Smooth muscle cell of the umbilical artery (primary cell): ENCODE measurements around the gene MGAT1. TPM values are rescaled to one million over a fixed set of nuclear protein-coding genes. Genes with fewer than 3 reads are reported as not detected.

Experiments used
- total RNA-seq: library from RNA; depleted of rRNA; stranded (reverse); fragments of >200 nt; gene quantifications from 2 replicates; pipeline ENCODE4 v1.2.3, GENCODE V29; 2014

The MGAT1 gene
- total RNA-seq = 96.2 and 122 TPM in 2 replicates

GRCh38 chr5:180802325-180803180, at the start of gene MGAT1:
TSS of gene MGAT1 (minus strand) at chr5:180802806. CDS start at chr5:180792971, 9,835 bp downstream.

DNA sequence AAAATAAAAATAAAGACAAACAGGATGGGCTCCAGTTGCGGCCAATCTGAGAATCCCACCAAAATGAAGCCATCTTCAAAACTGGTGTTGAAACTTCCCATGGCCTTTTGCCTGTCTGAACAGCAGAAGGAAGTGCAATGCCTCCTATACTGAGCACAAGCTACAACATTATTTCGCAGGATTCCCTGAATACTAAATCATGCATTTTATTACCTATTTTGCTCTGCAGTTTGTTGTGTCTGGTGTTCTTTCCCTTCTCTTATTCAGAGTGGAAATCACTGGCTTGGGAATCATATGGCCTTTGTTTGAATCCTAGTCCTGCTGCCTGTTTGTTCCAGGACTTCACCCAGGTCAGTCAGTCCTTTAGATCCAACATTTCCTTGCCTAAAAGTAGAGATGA, 62.6 kb downstream of the MGAT1 start, which contains the start of gene OR2Y1:
OR2Y1 (minus strand) TSS at position 101 of the 400 bp plus-strand sequence; CDS start at position 101, 0 bp downstream.

Other genes with a start within 250 kb of the MGAT1 start
- not detected in 2 replicates for gene SCGB3A1, start 211.3 kb downstream of the MGAT1 start, total RNA-seq
- gene FLT4, start 153.2 kb downstream of the MGAT1 start, total RNA-seq = 0.30 and 0.46 TPM in 2 replicates
- gene OR2Y1, start 62.7 kb downstream of the MGAT1 start, total RNA-seq = not detected in 2 replicates
- 22.6 and 26.3 TPM in 2 replicates for gene ZFP62, start 58.5 kb upstream of the MGAT1 start, total RNA-seq
- gene BTNL8, start 96.4 kb upstream of the MGAT1 start, total RNA-seq = not detected in 2 replicates
- gene BTNL3, start 186.0 kb upstream of the MGAT1 start, total RNA-seq = not detected in 2 replicates
- not detected in 2 replicates for gene BTNL9, start 237.5 kb upstream of the MGAT1 start, total RNA-seq